ENCODE data around the gene CNTNAP2.

- no peak for TF ChIP-seq GATA2 (IDR thresholded peaks at IDR 0.05; ENCODE audit: low read depth, low read length)
- no peak for TF ChIP-seq GATA3 (IDR thresholded peaks at IDR 0.05; ENCODE audit: low read depth, low read length)
These were observed 1900.5 kb downstream of the CNTNAP2 start for GRCh38 chr7:148017126-148017525.
